Medulla oblongata (tissue), 1 donor: ENCODE data around the gene OR10AD1.

Experiments
- DNase-seq: peaks from one replicate; pipeline ENCODE4 v3.0.0-alpha.2; 2015; ENCODE audit errors: extremely low spot score

OR10AD1 gene

GRCh38 chr12:48191096-48191495, 12.0 kb downstream of the OR10AD1 start:
- no peak for DNase-seq

DNA sequence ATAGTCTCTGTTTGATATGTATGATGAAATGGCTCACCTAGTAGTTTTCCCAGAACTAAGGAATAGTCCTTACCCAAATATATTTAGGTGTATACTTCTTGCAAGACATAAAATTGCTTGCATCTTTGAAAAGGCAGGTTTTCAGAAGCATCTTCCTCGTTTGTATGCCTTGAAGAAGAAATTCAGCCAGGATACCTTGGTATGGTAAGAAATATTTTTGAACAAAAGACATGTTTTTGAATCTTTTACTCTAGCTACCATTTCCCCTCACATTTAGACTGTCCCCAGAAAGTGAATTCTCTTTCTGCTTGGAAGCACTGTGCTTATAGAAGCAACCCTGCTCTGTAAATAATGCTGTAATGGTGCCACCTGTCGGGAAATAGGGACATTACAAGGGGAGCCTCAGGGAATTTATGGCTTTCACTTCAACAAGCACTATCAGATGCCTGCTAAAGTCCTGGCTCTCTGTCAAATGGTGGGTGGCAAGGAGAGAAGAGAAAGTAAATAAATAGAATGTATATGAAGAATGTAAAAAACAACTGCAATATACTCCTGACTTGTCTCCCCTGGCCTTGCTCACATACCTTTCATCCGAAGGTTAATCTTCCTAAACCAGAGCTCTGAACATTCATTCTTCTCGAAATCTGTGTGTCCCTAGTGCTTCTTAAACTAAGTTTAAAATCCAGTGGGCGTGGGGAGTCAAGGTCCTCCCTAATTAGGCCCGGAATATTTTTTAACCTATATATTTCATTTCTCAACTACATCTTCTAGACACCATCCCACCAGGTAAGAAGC, 13.6 kb downstream of the OR10AD1 start:
- DNase-seq, result peak; percentile 91

DNA sequence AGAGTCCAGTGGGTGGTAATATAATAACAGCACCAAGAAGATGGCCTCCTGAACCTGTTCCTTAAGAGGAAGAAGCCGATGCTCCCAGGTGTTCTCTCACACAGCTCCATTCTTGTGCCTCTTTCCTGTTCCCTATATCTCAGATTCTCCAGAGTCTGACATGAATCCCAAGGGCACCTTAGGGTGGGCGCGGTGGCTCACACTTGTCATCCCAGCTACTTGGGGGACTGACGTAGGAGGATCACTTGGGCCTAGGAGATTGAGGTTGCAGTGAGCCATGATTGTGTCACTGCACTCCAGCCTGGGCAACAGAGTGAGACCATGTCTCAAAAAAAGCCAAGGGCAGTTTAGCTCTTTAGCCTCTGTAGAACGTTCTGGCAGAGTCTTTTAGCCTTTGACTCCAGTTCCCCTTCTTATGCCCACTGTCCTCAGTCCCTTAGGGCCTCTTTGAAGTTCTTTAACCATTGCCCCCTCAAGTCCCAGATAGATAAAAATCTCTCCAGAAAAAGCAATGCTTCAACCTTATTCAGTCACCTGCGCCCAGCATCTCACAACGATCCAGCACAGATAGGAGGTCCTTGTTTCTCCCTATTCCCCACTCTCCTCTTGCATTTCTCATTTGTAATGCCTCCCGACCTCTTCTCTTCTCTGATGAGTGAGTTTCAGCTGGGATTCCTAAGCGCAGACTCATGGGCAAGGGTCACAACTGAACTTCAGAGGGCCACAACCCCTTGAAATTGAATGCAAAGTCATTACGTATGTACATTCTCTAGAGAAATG, 15.0 kb downstream of the OR10AD1 start:
- DNase-seq, result no peak

DNA sequence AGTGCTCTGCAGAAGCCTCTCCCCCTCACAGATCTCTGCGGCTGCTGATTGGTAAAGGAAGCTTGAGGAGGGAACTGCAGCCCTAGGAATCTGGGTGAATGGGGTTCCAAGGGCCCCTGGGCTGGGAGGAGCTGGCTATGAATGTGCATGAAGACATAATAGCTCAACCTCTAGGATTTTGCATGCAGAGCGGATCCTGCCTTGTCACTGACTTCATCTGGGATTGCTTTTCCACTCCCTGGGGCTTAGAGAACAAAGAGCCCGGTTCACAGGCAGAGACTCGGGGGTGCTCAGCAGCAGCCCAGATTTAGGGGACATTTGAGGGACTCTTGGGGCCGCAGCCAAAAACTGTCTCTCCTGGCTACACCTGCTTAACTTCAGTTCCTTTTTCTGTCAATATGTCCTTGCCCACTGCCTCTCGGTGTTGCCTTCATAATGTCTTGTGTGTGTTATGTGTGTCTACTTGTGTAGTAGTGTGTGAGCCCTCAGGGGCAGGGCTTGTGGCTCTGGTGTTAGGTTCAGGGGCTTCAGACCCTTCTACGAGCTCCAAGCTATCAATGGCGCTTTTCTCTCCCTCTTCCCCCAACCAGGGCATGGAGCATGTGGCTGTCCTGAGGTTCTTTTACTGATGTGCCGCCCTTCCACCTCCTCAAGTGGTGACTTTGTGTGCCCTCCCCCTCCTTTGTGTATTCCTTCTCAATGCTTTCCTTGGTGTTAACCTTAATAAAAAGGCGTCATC, 17.7 kb downstream of the OR10AD1 start:
- no peak for DNase-seq

GRCh38 chr12:48184549-48184922, 18.6 kb downstream of the OR10AD1 start:
- no peak for DNase-seq

- no peak for DNase-seq
These were observed 19.1 kb downstream of the OR10AD1 start for GRCh38 chr12:48183876-48184548.

GRCh38 chr12:48183091-48183875, 19.8 kb downstream of the OR10AD1 start, which contains the start of gene CCDC184:
TSS of gene CCDC184 (plus strand) at chr12:48183644. CDS start at chr12:48184123, 479 bp downstream.
- peak; percentile 90 for DNase-seq

GRCh38 chr12:48182631-48183030, 20.5 kb downstream of the OR10AD1 start:
- no peak for DNase-seq

- no peak for DNase-seq
These were observed 22.1 kb downstream of the OR10AD1 start for GRCh38 chr12:48180857-48181495.

DNA sequence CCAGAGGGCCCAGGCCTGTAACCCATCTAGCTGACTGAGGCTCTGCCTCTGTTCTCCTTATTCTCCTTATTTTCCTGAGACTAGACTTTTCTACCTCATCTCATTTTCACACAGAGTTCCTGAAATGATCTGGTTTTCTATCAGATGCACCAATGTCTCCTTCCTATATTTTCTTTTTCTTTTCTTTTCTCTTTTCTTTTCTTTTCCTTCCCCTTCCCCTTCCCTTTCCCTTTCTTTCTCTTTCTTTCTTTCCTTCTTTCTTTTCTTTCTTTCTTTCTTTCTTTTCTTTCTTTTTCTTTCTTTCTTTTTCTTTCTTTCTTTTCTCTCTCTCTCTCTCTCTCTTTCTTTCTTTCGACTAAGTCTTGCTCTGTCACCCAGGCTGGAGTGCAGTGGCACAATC, 22.7 kb downstream of the OR10AD1 start:
- DNase-seq, result no peak

GRCh38 chr12:48179466-48179865, 23.6 kb downstream of the OR10AD1 start:
- no peak for DNase-seq

GRCh38 chr12:48177982-48178381, 25.1 kb downstream of the OR10AD1 start:
- DNase-seq, result no peak

DNA sequence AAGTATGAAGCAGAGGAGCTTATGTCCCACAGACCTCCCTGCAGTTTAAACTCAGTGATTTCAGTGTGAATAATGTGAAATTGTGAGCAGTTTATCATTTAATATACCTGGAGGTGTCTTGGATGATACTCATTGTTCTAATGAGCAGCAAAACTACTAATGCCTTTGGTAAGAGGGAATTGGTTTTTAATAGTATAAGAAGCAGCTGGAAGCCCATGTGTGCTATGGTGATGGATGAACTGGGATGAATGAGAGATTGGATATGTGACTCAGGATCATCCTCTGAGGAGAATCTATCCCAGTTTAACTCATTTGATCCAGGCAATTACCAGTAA, 26.7 kb downstream of the OR10AD1 start:
- DNase-seq, result no peak

GRCh38 chr12:48175613-48176416, 27.3 kb downstream of the OR10AD1 start:
- DNase-seq, result no peak

DNA sequence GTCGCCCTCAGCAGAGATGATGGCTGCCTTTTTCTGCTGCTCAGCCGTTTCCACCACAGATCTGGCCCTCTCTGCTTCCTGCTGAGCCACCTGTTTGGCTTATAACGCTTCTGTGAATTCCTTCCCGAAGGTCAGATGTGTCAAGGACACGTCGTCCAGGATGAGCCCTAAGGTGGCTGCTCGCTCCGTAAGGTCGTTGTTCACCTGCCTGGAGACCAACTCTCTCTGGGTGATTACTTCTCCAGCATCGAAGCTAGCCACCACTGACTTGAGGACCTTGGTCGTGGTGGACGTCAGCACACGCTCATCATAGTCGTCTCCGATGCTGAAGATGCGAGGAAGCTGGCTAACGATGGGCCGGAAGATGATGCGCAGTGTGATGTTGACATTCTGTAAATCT, 34.1 kb downstream of the OR10AD1 start:
- no peak for DNase-seq

DNA sequence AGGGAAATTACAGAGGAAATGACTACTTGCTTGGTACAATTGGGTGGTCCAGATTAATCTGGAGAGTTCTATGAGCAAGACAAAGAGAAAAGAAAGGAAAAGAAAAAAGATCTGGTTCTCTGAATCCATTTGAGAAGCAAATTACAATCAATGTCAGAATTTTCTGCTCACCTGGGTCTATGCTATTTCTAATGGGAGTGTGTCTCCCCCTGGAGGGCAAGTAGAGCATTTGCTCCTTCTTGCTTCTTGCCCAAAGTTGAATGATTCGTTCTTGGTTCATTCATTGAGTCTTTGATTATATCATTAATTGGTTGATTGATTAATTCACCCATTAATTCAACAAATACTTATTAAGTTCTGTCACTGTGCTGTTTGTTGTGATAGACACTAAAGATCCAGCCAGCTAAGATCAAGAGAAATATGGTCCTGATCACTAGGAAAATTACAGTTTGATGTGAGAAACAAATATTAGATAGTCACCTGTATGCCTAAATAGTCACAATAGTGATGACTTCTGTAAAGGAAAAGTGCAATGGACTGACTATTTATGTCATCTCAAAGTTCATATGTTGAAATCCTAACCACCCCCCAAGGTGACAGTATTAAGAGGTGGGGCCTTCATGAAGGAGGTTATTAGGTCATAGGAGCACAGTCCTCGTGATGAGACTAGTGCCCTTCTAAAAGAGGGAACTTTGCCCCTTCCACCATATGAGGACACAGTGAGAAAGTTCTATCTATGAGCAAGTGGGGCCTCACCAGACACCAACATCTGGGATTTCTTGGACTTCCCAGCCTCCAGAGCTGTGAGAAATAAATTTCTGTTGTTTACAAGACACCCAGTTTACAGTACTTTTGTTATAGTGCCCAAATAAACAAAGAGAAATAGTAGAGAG, 37.8 kb downstream of the OR10AD1 start:
- DNase-seq, result peak; percentile 77

GRCh38 chr12:48164451-48164850, 38.6 kb downstream of the OR10AD1 start:
- DNase-seq, result peak; percentile 58

GRCh38 chr12:48163150-48163747, 39.8 kb downstream of the OR10AD1 start:
- no peak for DNase-seq
